Stimulated activated CD8-positive, alpha-beta memory T cell treated with anti-CD3 and anti-CD28 coated beads, Interleukin-2, amount 100 ng/mL, for 1 hour (primary cell): ENCODE results near the gene ZNF678.
"Not testable (repeated sequence)": the region's sequence is repeated elsewhere in the genome, so short reads cannot be mapped to it uniquely, and the experiment has no call there.

Experiments used
- DNase-seq, 2 donors: peaks; one replicate each; pipeline ENCODE4 v3.0.0-alpha.2; 2020; ENCODE audit warnings: low read depth in 2 of 2

Gene ZNF678

DNA sequence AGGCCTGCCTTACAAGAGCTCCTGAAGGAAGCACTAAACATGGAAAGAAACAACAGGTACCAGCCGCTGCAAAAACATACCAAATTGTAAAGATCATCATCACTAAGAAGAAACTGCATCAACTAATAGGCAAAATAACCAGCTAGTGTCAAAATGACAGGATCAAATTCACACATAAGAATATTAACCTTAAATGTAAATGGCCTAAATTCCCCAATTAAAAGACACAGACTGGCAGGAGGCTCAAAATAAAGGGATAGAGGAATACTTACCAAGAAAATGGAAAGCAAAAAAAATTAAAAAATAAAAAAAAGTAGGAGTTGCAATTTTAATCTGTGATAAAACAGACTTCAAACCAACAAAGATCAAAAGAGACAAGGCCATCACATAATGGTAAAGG lies 11.5 kb upstream of the ZNF678 start:
- not testable (repeated sequence) for DNase-seq

DNA sequence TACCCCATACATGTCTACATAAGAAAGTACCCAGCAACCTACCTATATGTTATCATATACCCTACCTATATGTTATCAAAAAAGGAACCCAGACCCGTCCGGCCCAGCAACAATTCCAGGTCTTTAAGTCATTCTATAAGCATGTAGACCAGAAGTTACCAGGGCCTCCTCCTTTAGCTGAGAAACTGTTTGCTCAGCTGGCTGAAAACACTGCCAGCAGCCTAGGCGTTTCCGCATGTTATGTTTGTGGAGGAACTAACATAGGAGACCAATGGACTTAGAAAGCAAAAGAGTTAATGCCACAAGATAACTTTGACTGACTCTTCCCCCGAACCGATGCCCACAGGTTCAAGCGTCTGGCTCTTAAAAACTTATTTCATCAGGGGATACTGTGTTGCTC lies 7.1 kb upstream of the ZNF678 start:
- no peak for DNase-seq

DNA sequence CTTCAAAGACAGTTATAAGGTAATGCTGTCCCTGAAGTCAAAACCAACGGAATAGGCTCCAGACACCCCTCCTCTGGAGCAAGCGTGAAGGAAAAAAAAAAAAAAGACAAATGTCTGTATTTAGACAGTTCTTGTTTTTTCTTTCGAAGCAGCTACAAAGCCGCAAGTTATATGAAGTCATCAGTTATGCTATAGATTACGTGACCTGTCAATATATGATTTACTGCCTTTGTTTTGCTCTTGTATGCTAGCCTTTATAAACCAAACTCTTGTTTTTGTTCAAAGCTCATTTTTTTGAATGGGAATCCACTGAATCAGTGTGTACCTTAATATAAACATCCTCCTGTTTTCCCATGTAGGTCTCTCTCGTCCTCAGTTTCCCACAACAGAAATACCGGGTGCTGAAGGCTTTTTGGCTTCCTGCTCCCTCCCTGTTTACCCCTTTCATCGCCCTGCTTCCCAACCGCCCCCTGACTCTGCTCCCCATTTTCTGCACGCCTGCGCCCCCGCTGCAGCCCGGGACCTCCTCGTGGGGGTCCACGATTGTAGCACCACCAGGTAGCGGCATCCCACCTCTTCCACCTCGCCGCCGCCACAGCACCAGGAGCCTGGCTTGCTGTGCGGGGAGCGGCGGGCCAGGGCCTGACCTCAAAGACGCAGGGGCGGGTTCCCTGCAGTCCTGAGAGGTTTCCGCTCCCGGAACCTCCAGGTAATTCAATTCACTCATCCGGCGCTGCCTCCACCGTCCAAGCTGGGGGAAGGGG lies 5.2 kb upstream of the ZNF678 start:
- no peak for DNase-seq

DNA sequence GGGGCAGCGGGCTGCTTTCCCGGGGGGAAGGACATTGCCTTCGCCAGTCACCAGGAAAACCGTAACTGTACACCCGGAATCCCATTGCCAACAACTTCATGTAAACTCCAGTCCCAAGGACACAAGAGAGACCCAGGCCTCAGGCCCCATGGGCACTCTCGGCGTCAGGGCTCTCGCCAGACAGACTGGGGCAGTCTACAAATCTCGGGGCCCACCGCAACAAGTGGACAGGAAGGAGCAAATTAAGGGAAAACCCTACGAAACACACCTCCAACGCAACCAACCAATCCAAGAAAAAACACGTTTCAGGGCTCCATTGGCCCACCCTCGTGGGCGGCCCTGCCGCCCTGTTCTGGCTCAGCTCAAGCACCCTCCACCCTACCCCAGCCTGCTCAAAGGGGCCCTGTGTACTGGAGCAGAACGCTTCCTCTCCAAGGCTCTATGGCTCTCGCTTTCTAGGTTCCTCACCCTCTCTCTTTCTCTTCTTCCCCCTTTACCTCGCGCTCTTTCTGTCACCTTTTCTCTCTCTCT lies 4.6 kb upstream of the ZNF678 start:
- no peak for DNase-seq

DNA sequence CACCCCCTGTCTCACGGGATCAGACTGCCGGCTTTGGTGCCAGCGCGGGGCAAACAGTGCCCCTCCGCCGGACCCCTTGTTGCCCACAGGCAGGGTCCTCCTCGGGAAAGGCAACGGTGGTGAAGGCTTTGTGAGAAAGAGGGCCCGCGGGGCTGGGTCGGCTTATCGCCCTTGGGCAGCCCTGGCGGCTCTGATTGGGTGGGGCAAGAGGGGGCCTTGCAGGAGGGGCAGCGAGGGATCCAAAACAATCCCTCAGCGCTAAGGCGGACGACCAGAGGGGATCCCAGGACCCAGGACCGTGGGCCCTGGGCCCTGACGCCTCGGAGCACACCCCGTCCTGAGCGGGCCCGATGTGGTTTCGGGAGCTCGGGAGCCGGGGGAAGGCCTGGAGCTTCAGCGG lies 3.9 kb upstream of the ZNF678 start:
- DNase-seq = no peak

DNA sequence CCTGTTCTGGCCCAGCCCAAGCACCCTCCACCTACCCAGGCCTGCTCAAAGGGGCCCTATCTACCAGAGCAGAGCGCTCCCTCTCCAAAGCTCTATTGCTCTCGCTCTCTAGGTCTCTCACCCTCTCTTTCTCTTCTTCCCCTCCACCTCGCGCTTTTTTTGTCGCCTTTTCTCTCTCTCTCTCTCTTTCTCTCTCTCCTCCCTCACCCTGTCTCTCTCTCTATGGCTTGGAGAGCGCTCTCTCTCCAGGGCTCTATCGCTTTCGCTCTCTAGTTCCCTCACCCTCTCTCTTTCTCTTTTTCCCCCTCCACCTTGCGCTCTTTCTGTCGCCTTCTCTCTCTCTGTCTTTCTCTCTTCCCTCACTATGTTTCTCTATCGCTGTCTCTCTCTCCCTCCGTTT lies 3.4 kb upstream of the ZNF678 start:
- no peak for DNase-seq

DNA sequence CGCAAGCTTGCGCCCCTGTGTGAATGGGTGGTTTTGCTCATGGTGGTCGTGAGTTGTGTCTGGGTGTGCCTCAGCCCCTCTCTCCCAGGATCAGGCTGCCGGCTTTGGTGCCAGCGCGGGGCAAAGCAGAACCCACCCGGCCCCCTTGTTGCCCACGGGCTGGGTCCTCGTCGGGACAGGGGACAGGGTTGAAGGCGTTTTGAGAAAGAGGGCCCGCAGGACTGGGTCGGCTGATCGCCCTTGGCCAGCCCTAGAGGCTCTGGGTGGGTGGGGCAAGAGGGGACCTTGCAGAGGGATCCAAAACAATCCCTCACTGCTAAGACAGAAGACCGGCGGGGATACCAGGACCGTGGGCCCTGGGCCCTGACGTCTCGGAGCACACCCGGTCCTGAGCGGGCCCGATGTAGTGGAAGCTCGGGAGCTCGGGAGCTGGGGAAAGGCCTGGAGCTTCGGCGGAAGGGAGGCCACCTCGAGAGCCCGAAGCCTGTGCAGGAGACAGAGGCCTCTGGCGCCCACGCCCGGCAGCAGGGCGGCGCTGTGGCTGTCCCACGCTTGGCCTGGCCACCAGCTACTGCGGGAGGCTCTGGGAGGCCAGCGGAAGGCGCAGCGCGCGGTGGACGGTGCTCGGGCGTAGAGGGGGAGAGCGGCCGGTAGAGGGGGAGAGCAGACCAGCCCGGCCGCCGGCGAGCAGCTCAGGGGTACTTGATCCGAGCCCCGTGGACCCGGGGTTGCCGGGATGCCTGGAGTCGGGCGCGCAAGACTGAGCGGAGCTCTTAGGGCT lies 2.8 kb upstream of the ZNF678 start:
- DNase-seq = no peak

DNA sequence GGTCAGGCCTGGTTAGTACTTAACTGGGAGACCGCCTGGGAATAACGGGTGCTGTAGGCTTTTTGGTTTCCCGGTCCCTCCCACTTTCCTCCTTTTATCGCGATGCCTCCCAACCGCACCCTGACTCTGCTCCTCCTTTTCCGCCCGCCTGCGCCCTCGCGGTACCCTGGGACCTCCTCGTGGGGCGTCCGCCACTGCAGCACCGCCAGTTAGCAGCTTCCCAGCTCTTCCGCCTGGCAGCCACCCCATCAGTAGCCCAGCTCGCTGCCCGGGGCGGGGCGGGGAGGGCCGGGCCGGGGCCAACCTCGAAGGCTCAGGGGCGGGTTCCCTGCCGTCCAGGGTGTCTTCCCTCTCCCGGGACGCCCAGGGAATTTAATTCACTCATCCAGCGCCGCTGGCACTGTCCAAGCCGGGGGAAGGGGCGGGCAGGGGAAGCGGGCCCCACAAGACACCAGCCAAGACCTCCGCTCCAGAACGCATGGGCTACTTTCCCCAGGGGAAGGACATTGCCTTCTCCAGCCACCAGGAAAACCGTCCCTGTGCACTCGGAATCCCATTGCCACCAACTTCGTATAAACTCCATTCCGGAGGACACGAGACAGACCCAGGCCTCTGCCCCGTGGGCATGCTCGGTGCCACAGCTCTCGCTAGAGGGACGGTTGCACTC lies 2.0 kb upstream of the ZNF678 start:
- DNase-seq = no peak

DNA sequence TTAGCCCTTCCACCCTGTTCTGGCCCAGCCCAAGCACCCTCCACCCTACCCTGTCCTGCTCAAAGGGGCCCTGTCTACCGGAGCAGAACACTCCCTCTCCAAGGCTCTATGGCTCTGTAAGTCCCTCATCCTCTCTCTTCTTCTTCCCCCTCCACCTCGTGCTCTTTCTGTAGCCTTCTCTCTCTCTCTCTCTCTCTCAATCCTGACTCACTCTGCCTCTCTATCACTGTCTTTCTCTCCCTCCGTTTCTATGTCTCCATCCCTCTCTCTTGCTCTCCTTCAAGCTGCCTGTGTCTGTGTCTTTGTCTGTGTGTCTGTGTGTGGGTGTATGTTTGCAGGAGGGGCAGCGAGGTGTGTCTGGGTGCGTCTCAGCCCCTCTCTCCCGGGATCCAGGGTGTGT lies 1.3 kb upstream of the ZNF678 start:
- no peak for DNase-seq

DNA sequence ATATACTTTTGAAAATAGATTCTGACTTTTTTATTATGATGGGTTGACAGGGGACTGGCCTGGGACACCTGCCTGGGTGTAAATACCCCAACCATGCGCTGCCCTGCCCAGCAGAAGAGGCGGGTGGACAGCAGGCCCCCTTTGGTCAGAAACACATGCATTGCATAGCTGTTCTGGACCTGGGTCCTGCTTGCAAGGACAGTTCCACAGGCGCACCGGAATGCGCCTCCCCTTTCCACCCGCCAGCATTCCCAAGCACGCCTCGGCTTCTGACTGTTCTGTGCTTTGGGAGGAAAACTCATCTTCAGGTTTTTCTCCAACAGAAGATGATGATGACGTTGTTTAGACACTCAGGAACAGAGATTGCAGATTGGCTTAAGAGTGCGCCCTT lies 428 bp upstream of the ZNF678 start:
- DNase-seq = no peak

DNA sequence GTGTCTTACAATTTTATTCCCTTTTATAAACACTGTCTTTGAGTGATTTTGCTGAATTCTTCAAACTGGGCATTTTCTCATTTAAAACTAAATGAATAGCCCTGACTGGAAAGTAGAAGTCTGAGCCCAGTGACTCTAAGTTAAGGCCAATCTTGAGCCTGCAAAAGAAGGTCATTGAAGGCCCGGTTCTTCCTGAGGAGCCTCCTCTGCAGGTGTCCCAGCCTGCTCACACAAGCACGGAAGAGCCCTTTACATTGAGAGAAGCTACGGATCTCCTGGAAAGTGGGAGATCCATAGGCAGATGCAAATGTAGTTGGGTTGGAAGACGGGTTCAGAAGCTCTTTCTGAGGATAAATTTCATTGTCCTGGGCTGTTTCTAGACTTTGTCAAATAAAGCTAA lies 3.9 kb downstream of the ZNF678 start:
- DNase-seq = no peak

DNA sequence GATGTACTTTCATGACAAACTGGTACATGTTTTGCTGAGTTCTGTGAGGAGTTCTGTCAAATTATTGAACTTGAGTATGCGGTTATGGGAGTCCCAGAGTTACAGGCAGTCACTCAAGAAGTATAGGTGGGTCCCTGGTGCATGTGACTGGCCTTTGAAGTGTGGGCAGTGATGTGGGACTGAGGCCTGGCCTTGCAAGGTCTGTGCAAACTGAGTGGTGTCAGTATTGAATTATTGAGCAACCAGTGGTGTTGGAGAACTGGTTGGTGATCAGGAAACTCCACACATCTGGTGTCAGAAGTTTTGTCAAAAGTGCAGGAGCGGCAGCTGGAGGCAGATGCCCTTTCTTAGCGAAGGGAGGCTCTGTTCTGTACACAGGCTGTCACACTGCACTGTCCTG lies 5.2 kb downstream of the ZNF678 start:
- DNase-seq = no peak

DNA sequence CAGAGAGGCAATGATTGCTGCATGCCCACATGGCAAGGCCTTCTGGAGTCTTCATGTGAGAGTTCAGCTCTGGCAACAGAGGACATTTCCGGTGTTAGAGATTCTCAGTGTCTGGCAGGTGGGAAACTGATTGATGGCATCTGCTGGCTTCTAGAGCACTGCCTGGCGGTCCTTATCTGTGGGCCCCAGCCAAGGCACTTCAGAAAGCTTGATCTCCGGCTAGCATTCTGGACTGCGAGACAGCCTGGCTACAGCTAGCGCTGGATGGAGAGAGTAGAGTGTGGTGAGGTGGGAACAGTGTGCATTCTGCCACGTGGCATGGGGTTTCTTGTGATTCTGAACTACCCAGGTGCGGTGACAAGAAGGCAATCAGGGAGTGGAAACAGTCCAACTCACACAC lies 9.4 kb downstream of the ZNF678 start:
- no peak for DNase-seq

DNA sequence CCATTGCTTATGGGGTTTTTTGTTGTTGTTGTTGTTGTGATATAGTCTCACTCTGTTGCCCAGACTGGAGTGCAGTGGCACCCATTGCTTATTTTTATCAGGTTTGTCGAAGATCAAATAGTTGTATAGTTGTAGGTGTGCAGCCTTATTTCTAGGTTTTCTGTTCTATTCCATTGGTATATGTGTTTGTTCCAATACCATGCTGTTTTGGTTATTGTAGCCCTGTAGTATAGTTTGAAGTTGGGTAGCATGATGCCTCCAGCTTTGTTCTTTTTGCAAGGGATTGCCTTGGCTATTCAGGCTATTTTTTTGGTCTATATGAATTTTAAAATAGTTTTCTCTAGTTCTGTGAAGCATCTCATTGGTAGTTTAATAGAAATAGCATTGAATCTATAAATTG lies 11.6 kb downstream of the ZNF678 start:
- no peak for DNase-seq

DNA sequence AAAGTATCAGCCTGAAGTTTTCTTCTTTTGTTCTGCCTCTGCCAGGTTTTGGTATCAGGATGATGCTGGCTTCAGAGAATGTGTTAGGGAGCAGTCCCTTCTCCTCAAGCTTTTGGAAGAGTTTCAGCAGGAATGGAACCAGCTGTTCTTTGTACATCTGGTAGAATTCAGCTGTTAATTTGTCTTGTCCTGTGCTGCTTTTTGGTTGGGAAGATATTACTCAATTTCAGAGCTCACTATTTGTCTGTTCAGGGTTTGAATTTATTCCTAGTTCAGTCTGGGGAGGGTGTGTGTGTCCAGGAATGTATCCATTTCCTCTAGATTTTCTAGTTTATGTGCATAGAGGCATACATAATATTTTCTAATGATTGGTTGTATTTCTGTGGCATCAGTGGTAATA lies 12.8 kb downstream of the ZNF678 start:
- no peak for DNase-seq

DNA sequence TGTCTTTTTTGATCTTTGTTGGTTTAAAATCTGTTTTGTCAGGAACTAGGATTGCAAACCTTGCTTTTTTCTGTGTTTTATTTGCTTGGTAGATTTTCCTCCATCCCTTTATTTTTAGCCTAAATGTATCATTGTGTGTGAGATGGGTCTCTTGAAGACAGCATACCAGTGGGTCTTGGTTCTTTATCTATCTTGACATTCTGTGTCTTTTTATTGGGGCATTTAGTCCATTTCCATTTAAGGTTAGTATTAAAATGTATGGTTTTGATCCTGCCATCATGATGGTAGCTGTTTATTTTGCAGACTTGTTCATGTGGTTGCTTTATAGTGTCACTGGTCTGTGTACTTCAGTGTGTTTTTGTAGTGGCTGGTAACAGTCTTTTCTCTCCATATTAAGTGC lies 14.1 kb downstream of the ZNF678 start:
- no peak for DNase-seq

DNA sequence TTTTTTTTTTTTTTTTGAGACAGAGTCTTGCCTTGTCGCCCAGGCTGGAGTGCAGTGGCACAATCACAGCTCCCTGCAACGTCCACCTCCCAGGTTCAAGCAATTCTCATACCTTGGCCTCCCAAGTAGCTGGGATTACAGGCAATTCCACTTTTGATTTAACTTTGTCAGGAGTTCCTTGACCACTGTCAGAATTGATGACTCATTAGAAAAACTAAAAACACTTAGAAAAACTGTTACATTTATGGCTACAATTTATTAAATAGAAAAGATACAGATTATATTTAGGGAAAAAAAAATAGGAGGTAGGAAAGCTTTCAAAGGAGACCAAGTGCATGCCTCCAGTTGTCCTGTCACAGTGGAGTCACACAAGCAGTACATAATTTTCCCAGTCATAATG lies 20.0 kb downstream of the ZNF678 start:
- DNase-seq = no peak

DNA sequence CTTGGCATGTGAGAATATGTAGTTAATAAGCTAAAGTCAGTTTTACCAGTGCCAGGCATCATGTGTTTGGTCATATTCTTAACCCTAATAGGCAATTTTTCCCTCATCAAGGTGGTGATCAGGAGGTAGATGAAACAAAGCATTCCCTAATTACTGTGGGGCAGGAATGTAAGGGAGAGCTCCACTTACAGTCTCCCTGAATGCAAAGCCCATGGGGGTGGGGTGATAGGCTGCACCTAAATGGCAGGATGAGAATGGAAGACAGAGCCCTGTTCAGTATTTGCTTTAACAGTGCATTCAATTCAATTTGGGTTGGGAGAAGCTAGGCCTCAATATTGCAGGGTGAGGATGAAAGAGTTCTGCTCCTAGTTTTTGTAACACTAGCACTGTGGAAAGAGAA lies 23.4 kb downstream of the ZNF678 start:
- DNase-seq = no peak

DNA sequence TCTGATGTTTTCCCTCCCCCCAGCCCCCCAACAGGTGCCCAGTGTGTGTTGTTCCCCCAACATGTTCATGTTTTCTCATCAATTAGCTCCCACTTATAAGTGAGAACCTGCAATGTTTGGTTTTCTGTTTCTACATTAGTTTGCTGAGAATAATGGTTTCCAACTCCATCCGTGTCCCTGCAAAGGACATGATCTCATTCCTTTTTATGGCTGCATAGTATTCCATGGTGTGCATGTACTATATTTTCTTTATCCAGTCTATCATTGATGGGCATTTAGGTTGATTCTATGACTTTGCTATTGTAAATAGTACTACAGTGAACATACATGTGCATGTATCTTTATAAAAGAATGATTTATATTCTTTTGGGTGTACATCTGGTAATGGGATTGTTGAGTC lies 24.6 kb downstream of the ZNF678 start:
- no peak for DNase-seq

DNA sequence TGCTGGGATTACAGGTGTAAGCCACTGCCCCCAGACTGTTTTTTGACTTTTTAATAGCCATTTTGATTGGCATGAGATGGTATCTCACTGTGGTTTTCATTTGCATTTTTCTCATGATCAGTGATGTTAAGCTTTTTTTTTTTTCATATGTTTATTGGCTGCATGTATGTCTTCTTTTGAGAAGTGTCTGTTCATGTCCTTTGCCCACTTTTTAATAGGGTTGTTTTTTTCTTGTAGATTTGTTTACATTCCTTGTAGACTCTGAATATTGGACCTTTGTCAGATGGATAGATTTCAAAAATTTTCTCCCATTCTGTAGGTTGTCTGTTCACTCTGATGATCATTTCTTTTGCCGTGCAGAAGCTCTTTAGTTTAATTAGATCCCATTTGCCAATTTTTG lies 25.4 kb downstream of the ZNF678 start:
- DNase-seq = not testable (repeated sequence)

DNA sequence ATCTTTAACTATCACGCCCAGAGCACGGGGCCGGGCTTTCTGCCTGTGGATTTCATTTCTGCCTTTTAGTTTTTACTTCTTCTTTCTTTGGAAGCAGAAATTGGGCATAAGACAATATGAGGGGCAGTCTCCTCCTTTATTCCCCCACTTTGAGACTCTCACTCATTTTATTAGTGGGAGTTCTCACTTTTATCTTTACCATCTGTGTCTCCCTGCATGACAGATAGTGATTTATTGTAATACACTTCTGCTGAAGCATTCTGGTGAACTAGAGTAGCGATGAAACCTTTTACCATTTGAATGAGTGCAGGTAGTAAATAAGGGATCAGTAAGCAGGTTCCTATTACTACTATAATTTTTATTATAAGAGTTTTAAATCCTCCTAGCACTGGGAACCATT lies 26.4 kb downstream of the ZNF678 start:
- DNase-seq = not testable (repeated sequence)

DNA sequence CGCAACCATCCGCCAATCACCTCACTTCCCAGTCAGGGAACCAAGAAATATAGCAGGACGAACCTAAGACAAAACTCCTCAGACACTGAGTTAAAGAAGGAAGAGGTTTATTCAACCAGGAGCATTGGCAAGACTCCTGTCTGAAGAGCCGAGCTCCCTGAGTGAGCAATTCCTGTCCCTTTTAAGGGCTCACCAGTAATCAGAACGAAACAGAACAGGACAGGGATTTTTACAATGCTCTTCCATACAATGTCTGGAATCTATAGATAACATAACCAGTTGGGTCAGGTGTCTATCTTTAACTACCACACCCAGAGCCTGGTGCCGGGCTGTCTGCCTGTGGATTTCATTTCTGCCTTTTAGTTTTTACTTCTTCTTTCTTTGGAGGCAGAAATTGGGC lies 32.9 kb downstream of the ZNF678 start:
- not testable (repeated sequence) for DNase-seq

DNA sequence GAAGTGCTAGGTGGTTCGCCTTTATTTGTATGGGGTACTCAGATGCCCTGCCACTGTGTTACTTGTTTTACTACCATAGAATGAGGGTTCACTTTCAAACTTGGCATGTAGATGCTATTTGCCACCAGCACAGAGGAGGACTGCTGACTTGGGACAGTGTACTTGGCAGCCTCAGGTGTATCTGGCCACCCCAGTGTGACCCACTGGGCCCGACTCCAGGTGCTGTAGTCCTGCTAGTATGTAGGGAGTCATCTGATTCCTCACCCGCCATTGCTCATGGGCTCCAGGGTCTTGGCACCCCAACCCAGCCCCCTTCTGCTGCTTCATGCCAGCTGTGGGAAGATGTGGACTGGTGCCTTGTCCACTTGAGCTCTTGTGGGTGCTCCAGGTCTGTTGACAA lies 40.0 kb downstream of the ZNF678 start:
- DNase-seq = no peak
